ENCODE data around the gene ATP10A.
"Not testable (repeated sequence)": the region's sequence is repeated elsewhere in the genome, so short reads cannot be mapped to it uniquely, and the experiment has no call there.

ATP10A gene

DNA sequence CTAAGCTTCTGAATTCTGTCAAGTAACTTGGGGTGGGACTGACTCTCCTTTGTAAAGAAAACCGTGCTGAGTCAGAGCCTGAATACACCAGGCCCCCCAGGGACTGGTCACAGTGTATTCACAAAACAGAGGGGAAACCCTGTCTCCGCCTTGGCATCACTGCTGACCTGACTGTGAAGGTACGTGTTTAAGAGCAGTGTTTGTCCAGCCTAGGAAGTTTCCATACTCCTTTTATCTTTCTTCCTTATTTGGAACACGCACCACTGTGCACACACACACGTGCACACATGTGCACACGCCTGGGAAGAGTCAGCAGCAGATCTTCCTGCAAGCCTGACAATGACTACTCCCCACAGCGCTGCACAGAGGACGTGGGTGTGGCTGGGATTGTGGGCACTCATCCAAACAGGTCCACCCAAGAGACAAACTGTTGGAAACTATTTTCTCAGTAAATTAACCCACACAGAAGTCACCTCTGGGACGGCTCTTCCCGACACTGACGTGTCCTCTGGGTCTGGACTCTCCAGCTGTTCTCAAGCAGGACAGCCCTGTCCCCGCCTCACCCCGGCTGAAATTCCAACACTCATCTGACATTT, 87.7 kb downstream of the ATP10A start:
- DNase-seq (ENCODE audit: low read depth, low spot score), result no peak

DNA sequence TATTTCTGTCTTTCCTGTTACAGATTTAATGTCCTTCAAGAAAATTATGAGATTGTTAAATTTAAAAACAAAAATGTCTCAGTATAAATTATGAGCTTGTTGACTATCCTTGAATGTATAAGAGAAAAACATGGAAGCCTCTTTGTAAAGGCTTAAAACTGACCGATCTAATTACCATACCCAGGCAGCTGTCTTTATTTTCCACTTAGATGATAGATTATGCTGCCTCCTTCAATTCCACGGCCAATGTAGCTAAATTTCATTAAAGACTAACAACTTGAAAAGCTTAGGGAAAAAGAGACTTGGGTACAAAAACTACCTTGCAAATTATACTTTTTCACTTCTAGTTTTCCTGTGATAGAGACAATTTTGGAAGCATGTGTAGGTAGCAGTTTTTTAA, 88.3 kb downstream of the ATP10A start:
- no peak for DNase-seq (ENCODE audit: low read depth, low spot score)

DNA sequence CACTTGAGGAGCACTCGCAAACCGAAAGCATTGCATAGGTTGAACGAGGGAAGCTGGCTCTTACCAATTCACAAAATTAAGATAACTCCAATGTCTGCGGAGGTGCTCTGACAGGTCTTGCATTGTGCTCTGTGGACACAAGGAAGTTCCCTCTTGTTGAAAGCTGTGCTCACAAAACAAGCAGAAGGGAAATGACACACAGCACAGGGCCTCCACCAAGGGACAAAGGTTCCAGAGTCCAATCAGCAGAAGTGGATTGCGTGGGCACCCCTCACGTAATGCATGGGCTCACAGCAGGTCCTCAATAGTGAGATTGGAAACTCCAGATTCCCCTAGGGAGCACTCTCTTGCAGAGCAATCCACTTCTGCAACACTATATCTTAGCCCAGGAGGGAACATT, 89.9 kb downstream of the ATP10A start:
- no peak for DNase-seq (ENCODE audit: low read depth, low spot score)

DNA sequence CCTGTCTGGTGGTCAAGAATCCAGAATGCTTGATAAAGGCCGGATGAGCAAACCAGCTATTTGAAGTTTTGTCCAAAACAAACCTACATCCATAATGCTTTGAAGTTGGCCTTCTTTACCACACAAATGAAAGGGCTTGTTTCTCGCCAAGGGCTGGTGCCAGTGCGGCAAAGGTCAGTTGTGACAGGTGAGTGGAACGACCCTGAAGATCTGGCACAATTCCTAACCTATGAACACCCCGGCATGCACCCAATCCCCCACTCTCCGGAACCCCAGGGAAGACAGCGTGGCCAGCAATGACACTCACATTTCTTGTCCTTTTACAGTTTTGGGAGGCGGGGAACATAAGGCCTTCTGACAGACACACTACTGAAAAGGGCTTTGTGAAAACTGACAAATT, 90.6 kb downstream of the ATP10A start:
- no peak for DNase-seq (ENCODE audit: low read depth, low spot score)

DNA sequence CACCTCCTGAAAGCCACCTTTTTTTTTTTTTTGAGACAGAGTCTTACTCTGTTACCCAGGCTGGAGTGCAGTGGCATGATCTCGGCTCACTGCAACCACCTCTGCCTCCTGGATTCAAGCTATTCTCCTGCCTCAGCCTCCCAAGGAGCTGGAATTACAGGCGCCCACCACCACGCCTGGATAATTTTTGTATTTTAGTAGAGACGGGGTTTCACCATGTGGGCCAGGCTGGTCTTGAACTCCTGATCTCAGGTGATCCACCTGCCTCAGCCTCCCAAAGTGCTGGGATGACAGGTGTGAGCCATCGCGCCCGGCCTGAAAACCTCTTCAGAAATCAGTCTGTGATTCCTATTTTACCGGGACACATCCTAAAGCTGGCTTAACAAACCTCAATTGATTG, 91.4 kb downstream of the ATP10A start:
- DNase-seq (ENCODE audit: low read depth, low spot score), result not testable (repeated sequence)

DNA sequence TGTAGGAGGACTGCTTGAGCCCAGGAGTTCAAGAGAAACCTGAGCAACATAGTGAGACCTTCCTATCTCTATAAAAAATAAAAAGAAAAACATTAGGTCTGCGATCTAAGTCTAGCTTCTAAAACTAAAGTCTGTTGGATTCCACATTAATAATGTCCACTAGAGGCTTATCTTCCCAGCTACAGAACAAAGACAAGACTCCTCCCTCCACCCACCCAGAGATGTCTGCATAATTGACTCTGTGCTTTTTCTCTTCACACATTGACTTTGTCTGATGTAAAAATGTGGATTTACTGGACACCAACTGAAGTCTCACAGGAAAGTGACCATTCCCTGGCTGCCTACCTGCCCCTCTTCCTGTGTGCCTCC, 91.8 kb downstream of the ATP10A start:
- no peak for DNase-seq (ENCODE audit: low read depth, low spot score)

DNA sequence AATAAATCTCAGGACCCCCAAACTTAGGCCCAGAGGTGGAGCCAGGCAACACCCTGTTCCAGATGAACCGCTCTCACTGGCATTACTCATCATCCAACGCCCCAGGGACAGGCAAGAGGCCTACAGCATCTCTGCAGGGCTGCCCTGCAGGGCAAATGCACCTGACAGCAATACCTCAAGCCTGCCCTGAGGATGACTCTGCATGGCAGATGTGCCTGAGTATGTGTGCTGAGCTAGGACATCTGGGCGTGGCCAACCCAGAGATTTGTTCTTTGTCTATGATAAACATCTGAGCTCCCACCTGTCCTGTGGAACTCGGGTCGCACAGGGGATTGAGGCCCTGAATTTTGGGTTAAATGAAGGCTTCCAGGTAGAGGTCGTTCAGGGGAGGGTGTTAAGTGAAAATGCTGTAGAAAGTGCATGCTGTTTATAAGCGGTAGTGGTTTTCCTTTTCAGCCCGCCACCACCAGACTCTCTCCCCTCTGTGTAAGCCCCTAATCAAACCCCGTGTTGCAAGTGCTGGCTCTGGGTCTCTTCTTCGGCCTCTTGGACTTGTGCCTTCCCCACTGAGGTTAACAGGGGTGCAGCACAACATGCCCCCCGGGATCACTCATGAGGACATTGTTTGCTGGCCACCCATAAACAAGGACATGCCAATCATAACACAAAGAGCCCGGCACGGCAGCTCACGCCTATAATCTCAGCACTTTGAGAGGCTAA, 92.3 kb downstream of the ATP10A start:
- no peak for DNase-seq (ENCODE audit: low read depth, low spot score)

DNA sequence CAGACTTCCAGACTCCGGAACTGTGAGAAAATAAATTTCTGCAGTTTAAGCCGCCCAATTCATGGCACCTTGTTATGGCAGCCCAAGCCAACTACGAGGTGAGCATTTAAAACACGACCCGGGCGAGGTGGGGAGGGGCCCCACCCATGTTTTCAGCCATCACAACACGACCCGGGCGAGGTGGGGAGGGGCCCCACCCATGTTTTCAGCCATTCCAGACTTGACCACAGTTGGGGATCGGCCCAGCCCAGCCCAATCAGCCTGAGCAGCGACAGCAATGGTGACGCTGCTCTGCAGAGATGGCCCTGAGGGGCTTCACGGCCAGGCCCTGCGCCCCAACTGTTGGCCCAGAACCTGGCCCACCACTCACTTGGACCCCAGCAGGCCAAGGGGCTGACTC, 93.1 kb downstream of the ATP10A start:
- no peak for DNase-seq (ENCODE audit: low read depth, low spot score)

DNA sequence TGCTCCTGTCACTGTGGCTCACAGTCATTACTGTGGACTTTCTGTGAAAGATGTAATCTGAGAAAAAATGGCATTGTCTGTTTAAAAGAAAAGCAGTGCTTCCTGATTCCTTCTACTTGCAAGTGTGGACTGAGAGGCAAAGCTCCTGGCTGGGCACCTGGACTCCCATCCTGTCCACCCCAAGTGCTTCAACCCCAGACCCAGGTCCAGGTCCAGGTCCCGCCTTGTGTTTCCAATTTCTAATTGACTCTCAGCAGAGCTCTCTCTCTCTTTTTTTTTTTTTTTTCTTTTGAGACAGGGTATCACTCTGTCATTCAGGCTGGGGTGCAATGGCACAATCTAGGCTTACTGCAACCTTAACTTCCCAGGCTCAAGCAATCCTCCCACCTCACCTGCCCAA, 94.9 kb downstream of the ATP10A start:
- no peak for DNase-seq (ENCODE audit: low read depth, low spot score)

DNA sequence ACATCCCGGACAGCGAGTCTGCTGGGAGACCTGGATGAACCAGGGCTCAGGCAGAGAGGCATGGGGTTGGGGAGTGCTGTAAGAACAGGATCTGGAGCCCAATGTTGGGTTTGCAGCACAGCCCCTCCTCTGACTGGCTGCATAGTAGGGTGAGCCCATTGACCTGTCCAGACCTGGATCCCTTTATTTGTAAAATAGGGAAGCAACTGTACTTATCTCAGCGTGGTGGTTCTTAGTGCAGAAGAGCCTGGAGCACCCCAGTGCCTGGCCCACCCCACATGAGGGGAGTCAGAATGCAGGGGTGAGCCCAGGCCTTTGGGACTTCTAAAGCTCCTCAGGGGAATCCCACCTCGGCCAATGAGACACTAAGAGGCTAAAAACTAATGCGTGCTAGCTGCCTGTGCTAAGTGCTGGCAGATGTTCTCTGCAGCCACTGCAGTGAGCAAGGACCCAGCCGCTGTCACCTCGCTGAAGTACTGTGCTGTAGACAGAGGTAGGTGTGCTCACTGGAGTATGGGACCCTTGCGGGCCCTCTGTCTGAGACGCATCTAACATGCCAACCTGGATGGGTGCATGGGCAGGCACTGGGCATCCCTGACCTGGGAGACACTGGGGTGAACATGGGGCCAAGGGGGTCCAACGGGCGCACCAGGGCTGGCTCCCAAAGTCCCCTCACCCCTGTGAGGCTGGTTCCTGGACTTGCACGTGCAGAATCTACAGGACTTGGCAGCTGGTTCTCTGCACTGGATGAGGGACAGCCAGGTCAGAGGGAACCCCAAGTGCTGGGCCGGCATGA, 95.6 kb downstream of the ATP10A start:
- no peak for DNase-seq (ENCODE audit: low read depth, low spot score)

DNA sequence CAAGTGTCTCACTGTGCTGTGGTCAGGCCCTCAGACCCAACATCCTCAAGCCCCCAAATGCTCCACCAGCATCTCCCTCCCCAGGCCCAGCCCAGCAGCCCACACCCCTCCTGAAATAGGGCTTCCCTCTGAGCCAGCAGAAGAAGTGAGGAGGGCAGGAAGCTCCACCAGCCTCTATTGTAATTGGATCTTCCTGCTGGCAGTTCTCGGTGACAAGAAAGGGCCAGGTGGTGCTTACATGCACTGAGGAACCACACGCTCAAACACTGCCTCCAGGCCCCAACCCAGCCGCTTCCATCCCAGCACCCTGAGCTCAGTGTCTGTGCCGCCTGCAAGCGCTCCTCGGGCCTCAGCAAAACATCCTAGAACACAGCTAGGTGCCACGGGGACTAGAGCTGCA, 96.7 kb downstream of the ATP10A start:
- DNase-seq (ENCODE audit: low read depth, low spot score), result no peak

DNA sequence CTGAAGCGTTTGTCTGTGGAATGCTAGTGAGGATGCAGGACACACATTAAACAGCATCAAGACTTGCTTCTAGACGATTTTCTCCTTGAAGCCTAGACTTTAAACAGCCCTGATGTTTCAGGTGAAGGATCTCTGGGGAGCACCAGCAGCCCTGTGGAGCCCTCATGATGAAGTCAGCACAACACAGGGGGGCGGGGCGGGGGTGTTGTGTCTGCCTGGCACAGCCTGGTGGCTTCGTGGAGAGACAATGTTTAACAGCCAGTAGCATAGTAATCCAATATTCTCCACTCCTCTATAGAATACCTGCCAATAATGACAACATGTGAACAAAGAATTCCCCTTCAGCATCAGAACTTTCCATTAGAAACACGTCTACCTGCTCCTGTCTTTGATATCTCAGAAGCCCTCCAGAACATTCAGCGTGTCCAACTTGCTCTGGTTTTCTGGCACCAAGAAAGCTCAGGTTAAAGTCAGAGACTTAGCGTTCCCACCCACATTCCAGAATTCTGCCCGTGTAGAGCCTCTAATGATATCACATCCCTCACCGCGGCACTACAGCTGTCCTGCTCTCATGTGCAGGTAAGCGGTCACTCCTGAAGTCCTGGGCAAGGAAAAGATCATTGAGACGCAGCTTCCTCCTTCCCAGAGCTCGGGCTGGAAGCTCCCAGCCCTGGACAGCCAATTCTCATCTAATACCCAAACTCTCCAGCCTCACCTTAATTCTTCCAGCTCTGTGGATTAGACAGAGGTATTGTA, 98.0 kb downstream of the ATP10A start:
- DNase-seq (ENCODE audit: low read depth, low spot score), result no peak

DNA sequence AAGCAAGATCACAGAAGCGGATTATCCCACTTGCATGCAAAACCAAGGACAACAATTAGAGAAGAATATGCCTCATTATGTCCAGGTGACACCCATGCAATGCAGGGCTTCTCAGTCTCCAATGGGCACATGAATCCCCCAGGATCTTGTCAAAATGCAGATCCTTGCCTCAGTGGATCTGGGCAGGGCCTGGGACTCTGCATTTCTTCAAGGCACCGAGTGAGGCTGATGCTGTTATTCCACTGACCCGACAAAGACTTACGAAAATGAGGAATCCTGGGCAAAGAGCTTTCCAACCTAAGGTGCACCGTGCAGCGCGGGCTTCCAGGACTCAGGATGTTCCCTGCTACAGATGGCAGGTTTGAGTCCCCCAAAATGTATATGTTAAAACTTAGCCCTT, 99.2 kb downstream of the ATP10A start:
- no peak for DNase-seq (ENCODE audit: low read depth, low spot score)

DNA sequence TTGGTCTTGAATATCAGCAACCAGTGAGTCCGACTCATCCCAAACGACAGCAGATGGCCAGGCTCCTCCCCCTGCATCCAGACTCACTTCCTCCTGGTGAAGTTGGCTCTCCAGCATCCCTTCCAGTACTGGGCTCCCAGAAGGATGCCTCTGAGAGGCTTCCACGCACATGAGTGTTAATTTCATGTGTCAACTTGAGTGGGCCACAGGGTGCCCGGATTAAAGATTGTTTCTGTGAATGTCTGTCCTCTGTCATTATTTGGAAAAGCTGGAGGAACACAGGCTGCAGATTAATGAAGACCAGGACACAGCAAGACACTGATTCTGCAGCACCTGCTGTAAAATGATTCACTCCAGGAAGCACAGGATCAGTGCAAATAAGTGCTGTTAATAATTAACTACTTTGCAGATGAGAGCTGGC, 99.8 kb downstream of the ATP10A start:
- no peak for DNase-seq (ENCODE audit: low read depth, low spot score)

DNA sequence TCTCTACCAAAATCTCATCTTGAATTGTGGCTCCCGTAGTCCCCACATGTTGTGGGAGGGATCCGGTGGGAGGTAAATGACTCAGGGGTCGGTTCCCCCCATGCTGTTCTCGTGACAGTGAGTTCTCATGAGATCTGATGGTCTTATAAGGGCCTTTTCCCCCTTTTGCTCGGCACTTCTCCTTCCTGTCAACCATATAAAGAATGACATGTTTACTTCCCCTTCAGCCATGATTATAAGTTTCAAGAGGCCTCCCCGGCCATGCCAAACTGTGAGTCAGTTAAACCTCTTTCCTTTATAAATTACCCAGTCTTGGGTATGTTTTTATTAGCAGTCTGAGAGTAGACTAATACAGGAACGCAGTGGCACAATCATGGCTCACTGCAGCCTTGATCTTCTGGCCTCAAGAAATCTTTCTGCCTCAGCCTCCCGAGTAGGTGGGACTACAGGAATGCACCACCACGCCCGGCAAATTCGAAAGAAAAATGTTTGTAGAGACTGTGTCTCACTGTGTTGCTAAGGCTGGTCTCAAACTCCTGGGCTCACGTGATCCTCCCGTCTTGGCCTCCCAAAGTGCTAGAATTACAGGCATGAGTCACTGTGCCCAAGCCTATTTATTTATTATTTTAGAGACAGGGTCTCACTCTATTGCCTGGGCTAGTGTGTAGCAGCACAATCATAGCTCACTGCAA, 101.0 kb downstream of the ATP10A start:
- DNase-seq (ENCODE audit: low read depth, low spot score), result no peak

DNA sequence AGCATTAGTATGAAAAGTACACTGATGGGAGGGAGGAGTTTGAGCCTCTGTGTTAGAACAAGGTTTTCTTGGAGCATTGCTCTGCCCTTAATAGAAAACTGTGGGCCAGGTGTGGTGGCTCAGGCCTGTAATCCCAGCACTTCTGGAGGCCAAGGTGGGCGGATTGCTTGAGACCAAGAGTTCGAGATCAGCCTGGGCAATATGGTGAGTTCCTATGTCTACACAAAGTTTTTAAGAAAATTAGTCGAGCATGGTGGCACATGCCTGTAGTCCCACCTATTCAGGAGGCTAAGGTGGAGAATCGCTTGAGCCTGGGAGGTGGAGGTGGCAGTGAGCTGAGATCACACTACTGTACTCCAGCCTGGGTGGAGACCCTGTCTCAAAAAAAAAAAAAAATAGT, 103.7 kb downstream of the ATP10A start:
- DNase-seq (ENCODE audit: low read depth, low spot score), result no peak

DNA sequence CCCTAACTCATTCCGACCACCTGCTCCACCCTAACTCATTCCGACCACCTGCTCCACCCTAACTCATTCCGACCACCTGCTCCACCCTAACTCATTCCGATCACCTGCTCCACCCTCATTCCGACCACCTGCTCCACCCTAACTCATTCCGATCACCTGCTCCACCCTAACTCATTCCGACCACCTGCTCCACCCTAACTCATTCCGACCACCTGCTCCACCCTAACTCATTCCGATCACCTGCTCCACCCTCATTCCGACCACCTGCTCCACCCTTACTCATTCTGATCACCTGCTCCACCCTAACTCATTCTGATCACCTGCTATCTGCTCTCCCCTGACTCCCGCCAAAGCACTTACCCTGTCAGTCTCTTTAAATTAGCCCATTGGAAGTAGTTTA, 104.5 kb downstream of the ATP10A start:
- not testable (repeated sequence) for DNase-seq (ENCODE audit: low read depth, low spot score)

DNA sequence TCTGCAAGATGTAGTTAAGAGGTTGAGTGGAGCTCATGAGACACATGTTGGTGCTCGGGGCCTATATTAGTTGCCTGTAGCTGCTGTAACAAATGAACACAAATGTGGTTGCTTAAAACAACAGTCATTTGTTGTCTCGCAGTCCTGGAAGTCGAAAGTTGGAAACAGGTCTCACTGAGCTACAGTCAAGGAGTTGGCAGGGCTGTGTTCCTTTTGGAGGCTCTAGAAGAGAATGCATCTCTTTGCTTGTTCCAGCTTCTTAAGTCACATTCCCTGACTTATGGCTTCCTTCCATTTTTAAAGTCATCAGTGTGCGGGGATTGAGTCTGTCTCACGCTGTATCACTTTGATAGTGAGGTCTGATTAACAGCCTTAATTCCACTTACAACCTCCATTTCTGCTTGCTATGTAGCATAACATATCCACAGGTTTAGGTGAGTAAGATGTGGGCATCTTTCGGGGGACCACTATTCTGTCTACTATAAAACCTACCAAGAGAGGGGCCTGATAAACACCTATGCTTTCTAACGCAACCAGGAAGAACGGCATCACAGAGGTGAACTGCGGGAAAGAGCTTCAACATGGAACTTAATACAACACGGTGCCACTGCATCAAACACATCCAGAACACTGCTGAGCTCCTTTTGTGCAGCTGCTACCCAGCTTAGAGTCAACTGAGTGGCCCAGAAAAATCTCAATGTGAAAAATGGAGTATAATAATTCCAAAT, 119.4 kb downstream of the ATP10A start:
- DNase-seq (ENCODE audit: low read depth, low spot score), result no peak

DNA sequence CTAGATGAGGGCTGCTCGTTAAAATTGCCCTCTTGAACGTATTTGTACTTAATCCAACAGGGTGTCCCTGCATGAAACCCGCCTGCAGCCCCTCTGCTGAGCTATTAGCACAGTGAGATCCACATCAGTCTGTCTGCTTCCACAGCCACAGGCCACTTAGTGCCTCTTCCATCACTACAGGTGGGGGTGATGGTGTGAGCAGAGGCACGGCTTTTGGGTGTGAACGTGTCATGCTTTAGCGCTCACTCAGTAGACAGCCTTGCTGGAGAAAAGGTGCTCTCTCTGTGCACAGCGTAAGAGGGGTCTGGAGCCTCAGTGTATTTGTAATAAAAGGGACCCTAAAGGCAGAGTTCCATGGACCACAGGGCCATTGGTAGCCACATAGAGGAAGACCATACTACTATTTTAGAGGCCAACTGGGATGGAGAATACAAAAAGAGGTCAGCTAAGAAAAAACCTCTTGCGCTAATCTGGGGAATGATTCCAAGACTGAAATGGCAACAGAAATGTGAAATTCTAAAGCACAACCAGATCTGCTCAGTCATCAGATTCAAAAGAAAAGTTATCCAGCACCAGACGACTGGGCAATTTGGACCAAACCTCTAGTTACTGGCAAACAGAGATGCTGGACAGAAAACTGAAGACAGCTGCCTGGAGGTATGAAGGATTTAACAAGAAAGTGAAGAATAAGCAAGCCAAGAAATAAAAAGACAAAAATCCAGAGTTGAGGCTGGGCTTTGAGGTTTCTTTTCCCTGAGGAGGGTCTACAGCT, 120.2 kb downstream of the ATP10A start:
- no peak for DNase-seq (ENCODE audit: low read depth, low spot score)

DNA sequence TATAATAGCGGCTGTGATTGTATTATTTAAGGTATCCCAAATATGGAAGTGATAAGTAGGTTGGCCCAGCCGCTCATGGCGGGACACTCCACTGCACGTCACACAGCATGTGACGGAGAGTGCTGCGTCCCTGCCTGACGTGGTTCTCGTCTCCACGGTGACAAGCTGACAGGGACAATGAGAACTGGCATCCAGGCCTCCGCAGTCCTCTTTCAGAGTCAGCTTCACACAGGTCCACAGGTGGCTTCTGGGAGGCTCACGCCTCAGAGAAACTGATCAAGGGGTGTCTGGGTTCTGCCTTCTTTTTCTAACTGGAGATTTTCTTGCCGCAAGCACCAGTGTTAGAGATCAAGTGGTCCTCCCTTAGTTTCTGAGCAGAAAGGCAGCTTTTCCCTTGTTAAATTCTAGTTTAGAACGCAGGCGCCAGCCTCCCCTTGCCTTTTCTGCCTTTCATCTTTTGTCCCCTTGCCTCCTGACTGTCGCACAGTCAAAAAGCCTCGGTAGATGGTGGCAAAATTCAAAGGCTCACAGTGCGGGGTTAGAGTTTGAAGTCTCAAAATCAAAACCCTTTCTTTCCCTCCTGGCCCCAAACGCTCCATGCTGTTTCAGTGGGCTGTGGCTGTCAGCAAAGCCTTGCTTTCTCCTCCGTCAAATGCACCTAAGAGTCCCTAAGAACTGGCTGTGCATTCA, 120.9 kb downstream of the ATP10A start:
- no peak for DNase-seq (ENCODE audit: low read depth, low spot score)

Data from activated CD4-positive, CD25-positive, alpha-beta regulatory T cell treated with anti-CD3 and anti-CD28 coated beads, Interleukin-2, amount 50 U/mL, for 16 hours (primary cell).